Neural progenitor cell (in vitro differentiated cells): ENCODE data around the gene SLC25A45. TPM values are rescaled to one million over a fixed set of nuclear protein-coding genes. Genes with fewer than 3 reads are reported as not detected.
A peak's percentile ranks its signal among the peaks of the same experiment; 100 is the strongest.
"Not testable (repeated sequence)": the region's sequence is repeated elsewhere in the genome, so short reads cannot be mapped to it uniquely, and the experiment has no call there.

ENCODE experiments used
- DNase-seq: peaks from one replicate; pipeline ENCODE4 v3.0.0-alpha.2; 2016; ENCODE audit warnings: low spot score
- H2AFZ ChIP-seq: fragments of 200-600 bp; sonication (generic); replicated peaks from 2 replicates; pipeline ENCODE4 v1.6.1; 2016; ENCODE audit warnings: antibody characterized with exemption
- H3F3A ChIP-seq: fragments of 200-600 bp; sonication (generic); 2 replicates; pipeline ENCODE4 v1.6.1; 2016; ENCODE audit warnings: antibody characterized with exemption, low read depth
- H3K27ac ChIP-seq: fragments of 200-600 bp; sonication (generic); 2 replicates; pipeline ENCODE4 v1.5.1; 2016; ENCODE audit warnings: mild to moderate bottlenecking
- H3K27me3 ChIP-seq: fragments of 200-600 bp; sonication (generic); 2 replicates; pipeline ENCODE4 v1.6.1; 2016; ENCODE audit warnings: mild to moderate bottlenecking, moderate library complexity
- H3K36me3 ChIP-seq: fragments of 200-600 bp; sonication (generic); 2 replicates; pipeline ENCODE4 v1.5.1; 2016
- H3K4me1 ChIP-seq: fragments of 200-600 bp; sonication (generic); 2 replicates; pipeline ENCODE4 v1.6.1; 2016; ENCODE audit warnings: mixed run types
- H3K4me2 ChIP-seq: fragments of 200-600 bp; sonication (generic); 2 replicates; pipeline ENCODE4 v1.6.1; 2016
- H3K4me3 ChIP-seq: fragments of 200-600 bp; sonication (generic); 2 replicates; pipeline ENCODE4 v1.5.1; 2016
- H3K79me2 ChIP-seq: fragments of 200-600 bp; sonication (generic); 2 replicates; pipeline ENCODE4 v1.6.1; 2016; ENCODE audit warnings: low read depth
- H3K9ac ChIP-seq: fragments of 200-600 bp; sonication (generic); 2 replicates; pipeline ENCODE4 v1.6.1; 2016
- H3K9me3 ChIP-seq: fragments of 200-600 bp; sonication (generic); 2 replicates; pipeline ENCODE4 v1.5.1; 2016; ENCODE audit warnings: low read depth
- H4K20me1 ChIP-seq: fragments of 200-600 bp; sonication (generic); 2 replicates; pipeline ENCODE4 v1.6.1; 2016; ENCODE audit warnings: low read depth
- H3K27ac Mint-ChIP-seq: 3 replicates; pipeline ENCODE4 v1.8.0; 2021; ENCODE audit warnings: mixed read lengths
- H3K27me3 Mint-ChIP-seq: 2 replicates; pipeline ENCODE4 v1.8.0; 2022; ENCODE audit warnings: low read depth, mild to moderate bottlenecking, inconsistent platforms, moderate library complexity, mixed read lengths; ENCODE audit not compliant: insufficient read depth
- H3K36me3 Mint-ChIP-seq: 3 replicates; pipeline ENCODE4 v1.8.0; 2021; ENCODE audit warnings: mixed read lengths
- H3K4me1 Mint-ChIP-seq: 3 replicates; pipeline ENCODE4 v1.8.0; 2021; ENCODE audit warnings: mixed read lengths
- H3K4me3 Mint-ChIP-seq: 3 replicates; pipeline ENCODE4 v1.8.0; 2021; ENCODE audit warnings: mild to moderate bottlenecking, moderate library complexity, mixed read lengths
- H3K9me3 Mint-ChIP-seq: 3 replicates; pipeline ENCODE4 v1.8.0; 2020; ENCODE audit warnings: mixed read lengths
- CTCF ChIP-seq: fragments of 200-600 bp; sonication (generic); IDR thresholded peaks from 2 replicates; pipeline ENCODE4 v1.5.1; 2017; ENCODE audit warnings: antibody characterized with exemption, mild to moderate bottlenecking
- EZH2 ChIP-seq: fragments of 200-600 bp; sonication (generic); IDR thresholded peaks from 2 replicates; pipeline ENCODE4 v1.6.1; 2017; ENCODE audit warnings: antibody characterized with exemption, mild to moderate bottlenecking, moderate library complexity
- EZH2phosphoT487 ChIP-seq: fragments of 200-600 bp; sonication (generic); IDR thresholded peaks from 2 replicates; pipeline ENCODE4 v1.6.1; 2017; ENCODE audit warnings: antibody characterized with exemption
- total RNA-seq: library from RNA; depleted of rRNA; stranded (reverse); fragments of >200 nt; gene quantifications from 2 replicates; pipeline ENCODE4 v1.2.3, GENCODE V29; 2015; ENCODE audit warnings: low replicate concordance

SLC25A45 gene
- total RNA-seq, 1 donor from 2014 or later: 0.47 TPM

GRCh38 chr11:65414776-65415498 is 32.5 kb upstream of the SLC25A45 start:
- Mint-ChIP-seq H3K4me1 (peaks cover 56% of the 10 kb centered on the region), H3K36me3 (no peaks in the 10 kb centered on the region), H3K27ac (no peak overlapping the region), H3K27me3 (peaks cover 9% of the 10 kb centered on the region), H3K4me3 (peak overlapping the region; percentile 70), H3K9me3 (no peaks in the 10 kb centered on the region)
- Histone ChIP-seq H2AFZ (no peak overlapping the region), H3F3A (peaks cover 23% of the 10 kb centered on the region), H3K79me2 (peaks cover 41% of the 10 kb centered on the region), H3K4me3 (no peak overlapping the region), H3K27ac (no peak overlapping the region), H3K27me3 (no peaks in the 10 kb centered on the region), H3K4me1 (peaks cover 26% of the 10 kb centered on the region), H4K20me1 (no peaks in the 10 kb centered on the region), H3K9ac (no peak overlapping the region), H3K9me3 (no peaks in the 10 kb centered on the region), H3K36me3 (no peaks in the 10 kb centered on the region), H3K4me2 (no peak overlapping the region)
- no peak for TF ChIP-seq EZH2phosphoT487
- TF ChIP-seq EZH2: no peak
- no peak for TF ChIP-seq CTCF
- no peak for DNase-seq

- not testable (repeated sequence) for H3K9ac ChIP-seq, H3K36me3 Mint-ChIP-seq
- peaks cover 11% of the 10 kb centered on the region for H3K4me1 ChIP-seq
Measured at GRCh38 chr11:65413077-65413664, 30.7 kb upstream of the SLC25A45 start.

GRCh38 chr11:65412271-65413076 is 30.0 kb upstream of the SLC25A45 start:
- Mint-ChIP-seq H3K27ac (no peak overlapping the region), H3K9me3 (no peaks in the 10 kb centered on the region), H3K27me3 (peaks cover 9% of the 10 kb centered on the region), H3K4me1 (peaks cover 38% of the 10 kb centered on the region), H3K4me3 (no peak overlapping the region), H3K36me3 (peaks cover 2% of the 10 kb centered on the region)
- Histone ChIP-seq H4K20me1 (no peaks in the 10 kb centered on the region), H3K9me3 (no peaks in the 10 kb centered on the region), H3K79me2 (peaks cover 17% of the 10 kb centered on the region), H3K27me3 (no peaks in the 10 kb centered on the region), H3K4me1 (peaks cover 11% of the 10 kb centered on the region), H3F3A (peaks cover 7% of the 10 kb centered on the region), H2AFZ (no peak overlapping the region), H3K36me3 (no peaks in the 10 kb centered on the region), H3K4me2 (no peak overlapping the region), H3K9ac (no peak overlapping the region), H3K4me3 (no peak overlapping the region), H3K27ac (no peak overlapping the region)
- TF ChIP-seq EZH2phosphoT487 (no peak), EZH2 (no peak), CTCF (no peak)
- DNase-seq: no peak

More at GRCh38 chr11:65413077-65413664, 30.7 kb upstream of the SLC25A45 start:
- not testable (repeated sequence) for H3K27ac Mint-ChIP-seq, DNase-seq, H3K9me3 Mint-ChIP-seq, H3K9me3 ChIP-seq, H3K4me3 Mint-ChIP-seq, H3F3A ChIP-seq, H3K27me3 ChIP-seq, H3K36me3 ChIP-seq, H4K20me1 ChIP-seq, H2AFZ ChIP-seq, H3K4me2 ChIP-seq, H3K4me3 ChIP-seq, H3K27me3 Mint-ChIP-seq, H3K27ac ChIP-seq
- H3K79me2 ChIP-seq: peaks cover 24% of the 10 kb centered on the region
- peaks cover 45% of the 10 kb centered on the region for H3K4me1 Mint-ChIP-seq
